Ishikawa (cell line): ENCODE results near the gene SERPINE2.

ENCODE experiments used
- CEBPB ChIP-seq: IDR thresholded peaks from 2 replicates; pipeline ENCODE4 v1.6.1; 2012
- CREB1 ChIP-seq: IDR thresholded peaks from 2 replicates; pipeline ENCODE4 v1.6.1; 2012; ENCODE audit warnings: low read depth
- EGR1 ChIP-seq: IDR thresholded peaks from 2 replicates; pipeline ENCODE4 v1.6.1; 2012
- EP300 ChIP-seq: IDR thresholded peaks from 2 replicates; pipeline ENCODE4 v1.6.1; 2012; ENCODE audit warnings: borderline replicate concordance
- FOXM1 ChIP-seq: IDR thresholded peaks from 2 replicates; pipeline ENCODE4 v1.6.1; 2012; ENCODE audit warnings: low read depth, borderline replicate concordance
- MAX ChIP-seq: IDR thresholded peaks from 2 replicates; pipeline ENCODE4 v1.6.1; 2012
- NFIC ChIP-seq: IDR thresholded peaks from 2 replicates; pipeline ENCODE4 v1.6.1; 2012
- RAD21 ChIP-seq: IDR thresholded peaks from 2 replicates; pipeline ENCODE4 v1.6.1; 2012; ENCODE audit warnings: low read depth
- REST ChIP-seq: IDR thresholded peaks from 2 replicates; pipeline ENCODE4 v1.6.1; 2012; ENCODE audit warnings: low read depth, mild to moderate bottlenecking
- TAF1 ChIP-seq: IDR thresholded peaks from 2 replicates; pipeline ENCODE4 v1.6.1; 2012; ENCODE audit warnings: low read depth, mild to moderate bottlenecking
- TCF12 ChIP-seq: IDR thresholded peaks from 2 replicates; pipeline ENCODE4 v1.6.1; 2012; ENCODE audit warnings: low read depth
- TEAD4 ChIP-seq: IDR thresholded peaks from 2 replicates; pipeline ENCODE4 v1.6.1; 2012
- USF1 ChIP-seq: IDR thresholded peaks from 2 replicates; pipeline ENCODE4 v1.6.1; 2012
- YY1 ChIP-seq: IDR thresholded peaks from 2 replicates; pipeline ENCODE4 v1.6.1; 2012; ENCODE audit warnings: low read depth
- ZBTB7A ChIP-seq: IDR thresholded peaks from 2 replicates; pipeline ENCODE4 v1.6.1; 2012; ENCODE audit warnings: low read depth

Gene SERPINE2

DNA sequence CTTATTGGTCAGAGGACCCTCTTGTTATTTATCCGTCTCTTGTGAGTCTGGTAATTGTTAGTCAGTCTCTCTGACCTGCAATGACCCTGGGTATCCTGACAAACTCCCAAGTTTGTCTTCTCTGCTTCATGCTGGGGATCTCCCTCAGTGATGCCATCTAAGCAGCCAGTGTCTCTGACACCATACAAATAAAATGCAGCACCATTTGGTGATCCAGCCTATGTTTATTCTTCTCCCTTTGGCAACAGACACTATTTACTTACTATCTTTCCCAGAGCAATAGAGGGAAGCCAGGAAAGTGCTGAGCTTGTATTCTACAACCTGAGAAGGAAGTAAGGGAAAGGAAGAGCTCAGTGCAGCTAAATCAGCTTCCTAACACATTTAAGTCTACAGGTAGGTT, 15.9 kb downstream of the SERPINE2 start:
- TF ChIP-seq ZBTB7A (no peak), TCF12 (no peak), RAD21 (no peak), EP300 (no peak), MAX (no peak), NFIC (no peak), USF1 (no peak), CREB1 (no peak), CEBPB (no peak)

DNA sequence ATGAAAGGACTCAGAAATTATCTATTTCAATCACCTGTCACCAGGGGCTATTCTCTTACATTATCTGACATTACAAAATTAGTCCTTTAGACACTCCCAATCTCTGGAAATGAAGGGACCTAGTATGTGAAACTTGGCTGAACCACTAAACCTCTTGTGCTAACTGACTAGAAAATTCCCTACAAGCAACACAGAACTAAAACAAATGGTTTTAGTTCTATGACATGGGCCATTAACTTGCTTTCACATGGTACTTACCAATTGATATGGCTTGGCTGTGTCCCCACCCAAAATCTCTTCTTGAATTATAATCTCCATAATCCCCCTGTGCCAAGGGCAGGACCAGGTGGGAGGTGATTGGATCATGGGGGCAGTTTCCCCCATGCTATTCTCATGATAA, 16.6 kb downstream of the SERPINE2 start:
- no peak for TF ChIP-seq TEAD4
- TF ChIP-seq NFIC = no peak
- TF ChIP-seq TAF1 = no peak
- TF ChIP-seq USF1 = no peak
- TF ChIP-seq REST = no peak
- no peak for TF ChIP-seq TCF12
- no peak for TF ChIP-seq CEBPB
- TF ChIP-seq MAX = no peak
- TF ChIP-seq EP300 = no peak
- no peak for TF ChIP-seq CREB1
- TF ChIP-seq RAD21 = no peak
- no peak for TF ChIP-seq YY1
- no peak for TF ChIP-seq EGR1

DNA sequence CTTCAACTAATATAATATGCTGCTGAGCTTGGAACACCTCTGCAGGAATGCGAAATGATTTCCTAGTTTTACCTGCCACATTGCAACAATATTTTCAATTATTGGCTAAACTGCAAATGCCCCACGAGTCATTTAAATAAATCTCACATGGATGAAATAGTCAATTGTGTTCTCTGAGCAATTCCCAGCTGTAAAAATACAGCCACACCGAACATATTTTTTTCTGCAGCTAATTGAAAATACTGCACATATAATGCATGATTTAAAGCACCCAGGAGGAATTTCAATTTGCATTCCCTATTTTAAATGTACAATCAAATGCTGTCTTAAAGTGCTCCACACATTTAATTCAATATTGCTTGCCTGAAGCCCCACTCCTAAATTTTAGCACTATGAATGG, 18.6 kb downstream of the SERPINE2 start:
- TF ChIP-seq TCF12 (no peak), CREB1 (no peak), REST (no peak), YY1 (no peak), CEBPB (no peak), EP300 (no peak), TAF1 (no peak), NFIC (no peak), USF1 (no peak), FOXM1 (no peak)

DNA sequence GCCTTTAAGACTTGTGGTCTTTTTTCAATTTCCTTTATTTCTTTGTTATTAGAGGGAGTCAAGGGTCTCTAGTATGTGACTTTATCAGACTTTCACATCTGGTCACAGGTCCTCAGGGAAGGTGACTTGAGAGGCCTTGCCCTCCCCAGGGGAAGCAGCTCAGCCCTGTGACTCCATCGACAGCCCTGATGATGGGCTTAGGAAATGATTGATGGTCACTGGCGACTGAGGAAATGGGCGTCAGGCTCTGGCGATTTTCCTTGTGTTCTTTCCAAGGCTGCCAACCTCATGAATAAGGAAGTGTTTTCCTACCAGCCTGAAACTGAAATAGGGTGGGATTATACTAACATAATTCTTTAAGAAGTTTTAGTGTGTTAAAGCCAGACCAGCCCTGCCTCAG, 21.1 kb downstream of the SERPINE2 start:
- TF ChIP-seq CEBPB = no peak
- no peak for TF ChIP-seq YY1
- no peak for TF ChIP-seq USF1
- no peak for TF ChIP-seq TEAD4
- no peak for TF ChIP-seq EGR1
- TF ChIP-seq FOXM1 = no peak
- TF ChIP-seq RAD21 = no peak
- no peak for TF ChIP-seq TCF12
- TF ChIP-seq EP300 = no peak

DNA sequence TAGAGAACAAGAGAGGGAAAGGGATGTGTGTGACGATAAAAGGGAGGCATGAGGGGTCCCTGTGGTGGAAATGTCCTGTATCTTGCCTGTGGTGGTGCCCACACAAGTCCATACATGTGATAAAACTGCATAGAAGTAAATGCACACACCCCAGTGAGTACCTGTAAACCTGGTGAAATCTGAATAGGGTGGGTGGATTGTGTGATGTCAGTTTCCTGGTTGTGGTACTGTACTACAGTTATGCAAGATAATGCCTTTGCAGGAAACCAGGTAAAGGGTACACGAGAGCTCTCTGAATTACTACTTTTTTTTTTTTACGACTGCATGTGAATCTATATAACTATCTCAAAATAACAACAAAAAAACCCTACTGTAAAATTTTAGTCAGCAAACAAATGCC, 22.1 kb downstream of the SERPINE2 start:
- TF ChIP-seq YY1 = no peak
- TF ChIP-seq REST = no peak
- no peak for TF ChIP-seq EGR1
- no peak for TF ChIP-seq EP300
- no peak for TF ChIP-seq USF1
- TF ChIP-seq RAD21 = no peak
